AG10803 (cell line): Measurements from ENCODE around the gene COPZ2.

Source experiments
- DNase-seq: peaks from one replicate; pipeline ENCODE4 v3.0.0; 2010; ENCODE audit warnings: low read depth
- H3K4me3 ChIP-seq: 2 replicates; pipeline ENCODE4 v1.5.1; 2011; ENCODE audit warnings: mild to moderate bottlenecking, low read length, control low read depth
- CTCF ChIP-seq: conservative IDR thresholded peaks from 2 replicates; pipeline ENCODE4 v1.5.1; 2011; ENCODE audit warnings: mild to moderate bottlenecking, low read length, control low read depth, inconsistent platforms

COPZ2 gene

GRCh38 chr17:47982645-47983390 is 54.8 kb downstream of the COPZ2 start:
- DNase-seq: no peak
- H3K4me3 ChIP-seq: no peak overlapping the region
- TF ChIP-seq CTCF: no peak

GRCh38 chr17:47982091-47982617 is 55.4 kb downstream of the COPZ2 start:
- DNase-seq: no peak
- H3K4me3 ChIP-seq: no peak overlapping the region
- no peak for TF ChIP-seq CTCF

GRCh38 chr17:47981462-47981861 is 56.1 kb downstream of the COPZ2 start:
- DNase-seq: no peak
- TF ChIP-seq CTCF: no peak
- H3K4me3 ChIP-seq: no peak overlapping the region

GRCh38 chr17:47980541-47980940 is 57.1 kb downstream of the COPZ2 start:
- TF ChIP-seq CTCF: no peak
- H3K4me3 ChIP-seq: no peak overlapping the region
- no peak for DNase-seq

GRCh38 chr17:47978324-47978723 is 59.3 kb downstream of the COPZ2 start:
- H3K4me3 ChIP-seq: no peak overlapping the region
- DNase-seq: peak; percentile 56
- peak; percentile 80 for TF ChIP-seq CTCF
